H4 (cell line): ENCODE results near the gene MYL7. TPM values are rescaled to one million over a fixed set of nuclear protein-coding genes. Genes with fewer than 3 reads are reported as not detected.

Experiments used
- DNase-seq: peaks from one replicate; pipeline ENCODE4 v3.0.0-alpha.2; 2015; ENCODE audit warnings: low spot score
- total RNA-seq: library from RNA; depleted of rRNA; stranded (reverse); fragments of >200 nt; shearing (Covaris generic); gene quantifications from 2 replicates; pipeline ENCODE4 v1.2.3, GENCODE V29; 2014

The MYL7 gene
- total RNA-seq, 1 experiment from 2014 or later = not detected

DNA sequence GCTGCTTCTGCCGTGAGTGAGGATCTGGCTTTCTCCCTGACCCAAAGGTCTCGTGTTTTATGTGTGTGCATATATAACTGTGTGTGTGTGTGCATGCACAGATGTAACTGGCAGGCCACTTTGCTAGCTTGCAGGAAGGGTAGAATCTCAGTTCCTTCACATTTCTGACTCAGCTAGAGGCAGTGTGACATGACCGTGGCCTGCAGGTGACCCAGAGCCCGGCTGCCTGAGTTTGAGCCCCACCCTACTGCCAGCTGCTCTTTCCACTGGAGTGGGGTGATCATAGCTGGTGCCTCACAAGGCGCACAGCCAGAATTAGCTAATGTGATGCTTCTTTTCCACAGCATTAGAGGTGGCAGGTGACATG is 9.3 kb upstream of the MYL7 start:
- no peak for DNase-seq

DNA sequence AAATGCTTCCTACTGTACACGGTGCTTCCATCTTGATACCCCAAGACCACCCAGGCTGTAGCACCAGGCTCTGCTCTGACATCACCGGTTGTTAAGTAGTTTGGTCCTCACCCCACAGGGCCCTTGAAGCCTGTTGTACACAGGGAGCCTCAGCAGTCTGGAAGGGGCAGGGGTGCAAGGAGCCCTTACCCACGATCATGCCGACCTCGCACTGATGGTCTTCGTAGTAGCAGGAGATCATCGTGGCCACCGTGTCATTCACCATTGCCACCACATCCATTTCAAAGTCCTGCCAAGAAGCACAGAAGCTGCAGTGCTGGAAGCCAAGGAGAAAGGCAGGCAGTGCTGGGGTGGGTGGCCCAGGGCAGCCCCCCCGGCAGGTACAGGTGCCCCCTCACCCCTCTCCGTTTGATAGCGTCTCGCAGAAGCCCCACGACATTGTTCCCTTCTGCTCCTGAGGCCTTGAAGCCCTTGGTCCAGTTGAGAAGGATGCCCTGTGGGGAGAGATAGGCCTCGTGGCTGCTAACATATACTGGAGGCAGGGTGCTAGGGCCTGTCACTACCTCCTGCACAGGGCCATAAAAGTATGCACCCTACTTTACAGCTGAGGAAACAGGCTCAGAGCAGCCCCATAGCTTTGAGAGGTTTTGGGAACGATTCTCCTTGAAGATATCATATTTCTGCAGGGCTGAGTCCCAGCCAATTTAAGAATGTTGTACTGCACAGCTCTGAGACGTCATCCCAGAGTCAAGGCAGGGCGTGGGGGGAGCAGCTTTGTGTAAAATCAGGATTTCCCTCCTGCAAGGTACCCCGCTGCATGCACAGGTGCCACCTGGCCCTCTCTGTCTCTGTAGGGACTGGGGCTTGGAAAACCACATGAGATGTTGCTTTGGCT is 8.7 kb upstream of the MYL7 start:
- no peak for DNase-seq

GRCh38 chr7:44148961-44149536 is 7.9 kb upstream of the MYL7 start:
- DNase-seq = no peak

DNA sequence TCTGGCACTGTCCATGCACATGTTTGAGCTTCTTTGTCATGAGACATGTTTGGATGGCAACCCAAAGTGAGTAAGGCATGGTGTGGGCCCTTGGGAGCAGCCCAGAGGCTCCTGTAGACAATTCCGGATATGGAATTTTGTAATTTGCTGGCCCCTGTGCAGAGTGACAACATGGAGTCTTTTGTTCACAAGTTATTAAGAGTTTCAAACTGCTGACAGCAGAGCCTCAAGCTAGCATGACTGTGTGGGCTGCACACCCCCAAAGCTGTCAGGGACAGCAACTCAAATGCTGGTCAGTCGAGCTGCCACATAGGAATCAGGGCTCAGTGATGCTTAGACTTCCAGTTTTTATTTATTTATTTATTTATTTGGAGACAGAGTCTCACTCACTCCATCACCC is 7.0 kb upstream of the MYL7 start:
- no peak for DNase-seq

DNA sequence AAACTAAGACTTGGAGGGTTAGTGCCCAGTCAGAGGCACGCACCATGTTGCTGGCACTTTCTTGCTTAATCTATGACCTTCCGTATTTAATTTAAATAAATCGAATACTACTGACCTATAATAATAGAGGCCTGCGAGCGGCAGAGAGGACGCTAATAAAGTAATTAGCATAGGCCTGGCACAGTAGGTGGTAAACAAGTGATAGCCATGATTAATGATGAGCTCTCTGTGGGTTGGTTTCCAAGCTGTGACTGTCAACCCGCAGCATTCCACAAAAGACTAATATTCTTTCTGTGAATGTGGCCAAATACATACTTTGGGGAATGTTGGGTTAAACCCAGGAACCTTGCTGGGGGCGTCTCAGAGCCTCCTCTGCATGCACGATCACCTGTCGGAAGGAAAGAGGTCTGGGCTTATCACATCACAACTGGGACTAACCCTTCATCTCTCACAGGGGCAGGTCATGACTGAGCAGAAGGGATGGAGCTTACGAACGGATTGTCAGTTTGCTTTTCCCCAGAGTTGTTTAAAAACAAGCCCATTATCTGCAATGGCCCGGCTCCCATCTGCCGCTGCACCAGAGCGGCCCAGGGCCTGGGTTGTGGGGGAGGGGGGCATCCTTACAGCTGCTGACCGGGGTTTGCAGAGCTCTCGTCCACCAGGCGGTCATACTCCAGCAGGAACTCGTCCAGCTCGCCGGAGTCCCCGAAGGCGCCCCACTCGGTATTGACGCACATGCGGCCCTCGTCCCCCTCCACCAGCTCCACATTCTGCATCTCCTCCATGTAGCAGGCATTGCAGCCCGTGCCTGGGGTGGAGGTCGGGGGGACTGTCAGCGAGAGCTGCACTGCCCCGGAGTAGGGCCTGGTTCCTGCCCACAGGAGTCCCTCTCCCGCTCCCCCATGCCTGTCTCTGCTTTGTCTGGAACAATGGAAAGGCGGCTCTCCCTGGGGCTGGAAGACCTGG is 6.2 kb upstream of the MYL7 start:
- no peak for DNase-seq

DNA sequence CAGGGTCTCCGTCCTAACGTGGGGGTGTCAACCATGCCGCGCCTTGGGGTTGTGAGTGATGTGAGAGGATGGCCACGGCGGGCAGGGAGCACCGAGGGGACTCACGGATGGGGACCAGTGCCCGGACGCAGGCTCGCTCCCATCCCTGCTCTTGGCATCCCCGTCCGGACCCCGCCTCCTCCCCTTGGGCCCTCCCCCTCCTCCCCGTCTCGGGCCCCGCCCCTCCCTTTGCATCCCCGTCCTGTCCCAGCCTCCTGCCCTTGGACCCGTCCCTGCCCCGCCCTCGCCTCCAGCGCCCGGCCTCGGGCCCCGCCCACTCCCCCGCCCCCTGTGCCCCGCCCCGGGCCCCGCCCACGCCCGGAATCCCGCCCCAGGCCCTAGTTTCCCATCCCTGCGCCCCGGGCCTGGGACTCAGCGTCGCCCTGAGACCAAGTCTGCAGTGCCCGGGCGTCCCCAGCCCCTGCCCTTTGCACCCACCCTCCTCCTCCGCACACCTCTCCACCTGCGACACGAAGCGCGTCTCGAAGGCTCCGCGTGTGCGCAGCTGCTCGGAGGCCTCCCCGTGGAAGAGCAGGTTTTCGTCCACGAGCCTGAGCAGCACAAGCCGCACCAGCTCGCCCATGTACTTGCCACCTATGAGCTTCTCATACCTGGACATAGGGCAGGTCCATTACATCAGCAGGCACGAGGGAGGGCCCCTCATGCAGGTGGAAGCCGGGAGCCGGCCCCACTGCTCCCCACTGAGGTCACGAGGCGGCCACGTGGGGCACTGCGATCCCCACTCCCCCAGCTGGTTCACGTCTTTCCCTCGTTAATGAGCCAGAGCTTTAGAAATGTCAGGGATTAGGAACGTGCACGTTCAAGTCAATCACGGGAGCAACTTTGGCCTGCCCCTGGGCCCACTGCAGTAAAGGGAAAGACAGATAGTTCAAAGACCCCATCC is 5.1 kb upstream of the MYL7 start:
- no peak for DNase-seq

DNA sequence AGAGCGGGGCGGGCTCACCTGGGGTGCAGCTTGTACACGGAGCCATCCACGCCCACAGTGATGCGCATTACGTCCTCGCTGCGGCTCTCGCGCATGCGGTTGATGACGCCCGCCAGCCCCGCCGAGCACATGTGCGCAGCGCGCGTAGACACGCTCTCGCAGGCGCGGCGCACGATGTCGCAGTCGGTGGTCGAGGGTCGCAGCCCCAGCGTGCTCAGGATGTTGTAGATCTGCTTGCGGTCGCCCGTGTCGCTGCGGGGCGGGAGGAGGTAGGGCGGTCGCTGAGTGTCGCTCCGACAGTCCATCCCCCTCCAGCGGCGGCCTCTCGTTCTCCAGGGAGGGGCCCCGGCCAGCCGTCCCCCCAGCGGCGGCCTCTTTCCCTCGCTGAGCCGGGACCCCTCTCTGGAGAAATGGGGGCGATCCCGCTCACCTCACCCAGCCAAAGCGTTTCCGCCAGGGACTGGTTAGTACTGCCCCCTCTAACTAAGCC is 4.4 kb upstream of the MYL7 start:
- DNase-seq = no peak

DNA sequence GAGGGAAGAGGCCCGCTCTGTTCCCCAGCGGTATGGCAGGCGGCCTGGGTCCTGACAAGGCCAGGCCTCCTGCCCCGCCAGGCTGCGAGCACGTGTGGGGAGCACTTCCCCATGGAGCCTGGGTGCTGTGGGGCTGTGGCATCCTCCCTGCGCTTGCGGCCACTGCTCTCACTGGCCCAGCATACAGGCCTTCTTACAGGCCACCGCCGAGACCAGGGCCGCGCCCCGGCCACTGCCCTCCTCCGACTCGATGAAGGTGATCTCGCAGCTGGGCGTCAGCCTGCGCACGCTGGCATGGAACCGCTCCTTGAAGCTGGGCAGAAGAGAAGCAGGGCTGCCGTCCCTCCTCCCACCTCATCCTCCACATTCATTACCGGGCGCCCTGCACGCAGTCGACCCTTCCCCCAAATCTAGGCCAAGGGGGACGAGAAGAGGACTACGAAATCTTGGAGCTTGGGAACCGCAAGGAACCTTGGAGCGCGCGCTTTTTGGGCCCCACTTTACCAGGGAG is 3.9 kb upstream of the MYL7 start:
- no peak for DNase-seq

DNA sequence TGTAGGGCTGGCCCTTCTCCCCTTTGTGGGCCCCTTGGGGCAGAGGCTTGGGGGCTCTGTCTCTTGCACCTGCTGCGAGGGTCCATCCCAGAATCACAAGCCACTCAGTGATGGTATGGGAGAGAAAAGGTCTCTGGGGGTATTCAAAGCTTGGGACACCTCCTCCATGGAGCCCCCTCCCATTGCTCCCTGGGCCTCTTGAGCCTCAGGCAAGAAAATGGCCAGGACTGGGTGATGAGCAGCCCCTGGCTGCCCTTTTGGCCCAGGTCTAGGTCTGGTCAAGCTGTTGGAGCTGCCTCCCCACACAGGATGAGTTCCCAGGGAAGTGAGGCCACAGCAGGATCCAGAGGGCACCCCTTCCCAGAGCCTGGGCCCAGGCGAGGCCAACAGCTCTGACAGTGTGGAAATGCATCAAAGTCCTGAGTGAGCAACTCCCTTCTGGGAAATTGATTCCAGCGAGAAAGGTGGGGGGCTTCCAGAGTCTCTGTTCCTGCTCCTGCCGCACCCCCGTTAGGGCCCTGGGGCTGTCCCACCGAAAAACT is 3.4 kb upstream of the MYL7 start:
- no peak for DNase-seq

- DNase-seq = no peak
These were observed 2.6 kb upstream of the MYL7 start for GRCh38 chr7:44143646-44144250.

- no peak for DNase-seq
These were observed 896 bp upstream of the MYL7 start for GRCh38 chr7:44142028-44142427.

DNA sequence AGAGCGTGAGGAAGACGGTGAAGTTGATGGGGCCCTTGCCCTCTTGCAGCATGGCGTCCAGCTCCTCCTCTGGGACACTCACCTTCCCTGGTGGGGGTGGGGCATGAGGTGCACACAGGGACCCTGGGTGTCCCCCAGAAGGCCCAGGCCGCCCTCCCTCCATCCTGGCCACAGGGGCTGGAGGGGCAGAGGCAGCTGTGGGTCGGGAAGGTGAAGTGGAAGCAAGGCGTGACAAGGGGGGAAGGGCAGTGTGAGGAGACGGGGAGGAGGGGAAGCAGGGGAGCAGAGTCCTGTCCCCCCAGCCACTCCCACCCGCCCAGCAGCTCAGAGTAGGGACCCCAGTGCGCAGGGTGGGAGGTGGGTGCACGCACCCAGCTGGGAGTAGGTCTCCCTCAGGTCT is 791 bp downstream of the MYL7 start:
- no peak for DNase-seq

- DNase-seq = no peak
These were observed 1.7 kb downstream of the MYL7 start for GRCh38 chr7:44139311-44140010.

GRCh38 chr7:44138698-44139097 is 2.4 kb downstream of the MYL7 start:
- DNase-seq = no peak

- DNase-seq = no peak
These were observed 4.4 kb downstream of the MYL7 start for GRCh38 chr7:44136731-44137130.

GRCh38 chr7:44134943-44135628 is 6.0 kb downstream of the MYL7 start:
- no peak for DNase-seq

- no peak for DNase-seq
These were observed 7.8 kb downstream of the MYL7 start for GRCh38 chr7:44133295-44133694.

DNA sequence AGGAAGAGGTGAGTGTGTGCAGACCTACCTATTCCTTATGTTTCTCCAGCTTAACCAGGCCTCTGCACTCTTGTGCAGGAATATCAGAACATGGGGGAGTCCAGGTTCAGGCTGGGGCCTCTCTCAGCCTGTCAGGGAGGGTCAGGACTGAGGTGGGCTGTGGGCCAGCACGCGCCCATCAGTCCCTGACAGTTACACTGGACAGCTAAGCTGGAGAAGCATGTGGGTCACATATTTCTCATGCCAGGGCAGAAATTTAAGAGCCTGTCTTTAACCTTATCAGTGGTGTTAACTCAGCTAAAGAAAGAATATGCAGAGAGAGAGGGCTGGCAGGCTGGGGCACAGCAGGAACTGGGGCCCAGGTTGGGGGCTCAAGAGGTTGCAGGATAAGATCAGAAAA is 9.1 kb downstream of the MYL7 start:
- no peak for DNase-seq
